ENCODE measurements around the gene C3AR1. TPM values are rescaled to one million over a fixed set of nuclear protein-coding genes. Genes with fewer than 3 reads are reported as not detected.

Gene C3AR1
- total and polyA plus RNA-seq, 2 donors (not counting 3 experiments of a cell fraction or from before 2014, with no cell fraction given): 0.22 to 0.70 TPM

GRCh38 chr12:8047842-8048241, 18.3 kb downstream of the C3AR1 start:
- dilution Hi-C loops (cut with MboI; ENCODE audit: extremely low pct_ligation_motif_present, low sequenced_read_pairs) (no loop called here), intact Hi-C loops (cut with micrococcal nuclease) (loop anchor here (2.0 kb wide), 1 partner anchor 19 kb away; the partner anchor contains the start of gene C3AR1)
- Histone ChIP-seq H3K4me1 (ENCODE audit: control insufficient read depth, extremely low read depth, insufficient read depth, low read length) (no peaks in the 10 kb centered on the region), H3K27ac (ENCODE audit: insufficient read depth, low read depth, low read length) (no peak overlapping the region), H3K4me3 (replicated peaks in 1 of 3; ENCODE audit: insufficient read depth in 1 of 3, low read depth in 1 of 3, low read length in 3 of 3) (no peak overlapping the region), H3K27me3 (ENCODE audit: control insufficient read depth in 2 of 2, insufficient read depth in 2 of 2, low read length in 2 of 2) (no peaks in the 10 kb centered on the region), H3K4me2 (ENCODE audit: insufficient read depth, low read length) (no peak overlapping the region), H3K36me3 (ENCODE audit: control insufficient read depth in 2 of 2, extremely low read depth in 1 of 2, insufficient read depth in 2 of 2, low read length in 2 of 2) (peaks cover 3 to 16% of the 10 kb centered on the region in 2 experiments), H3K9ac (replicated peaks; ENCODE audit: extremely low read depth, insufficient read depth, low read length) (no peak overlapping the region), H3K79me2 (ENCODE audit: control insufficient read depth, insufficient read depth, low read length) (no peaks in the 10 kb centered on the region), H3K9me1 (replicated peaks; ENCODE audit: control insufficient read depth, extremely low read depth, insufficient read depth, low read length) (no peaks in the 10 kb centered on the region), H3K9me3 (replicated peaks; ENCODE audit: control insufficient read depth, insufficient read depth, low read length) (no peaks in the 10 kb centered on the region), H2AFZ (ENCODE audit: low read depth, low read length) (no peak overlapping the region), H4K20me1 (replicated peaks; ENCODE audit: control insufficient read depth, extremely low read depth, insufficient read depth, low read length) (no peaks in the 10 kb centered on the region)
- ChIA-PET CTCF (interaction anchor here (1.8 to 8.8 kb wide), 2 partner anchors 9 to 30 kb away, joined by 5 to 254 read pairs; partner anchors contain the start of gene NECAP1), POLR2A (no interaction called here)
- DNase-seq (ENCODE audit: low read depth, low spot score) (no peak), FAIRE-seq (no peak)
- TF ChIP-seq GATA2 (IDR thresholded peaks at IDR 0.05; ENCODE audit: insufficient read depth, insufficient read length, low read depth, low read length) (no peak), POLR2A (IDR thresholded peaks at IDR 0.05; ENCODE audit: low read depth, low read length) (no peak)
- BruUV-seq (replicated peaks): TSS peak; percentile 27

GRCh38 chr12:8045952-8046944, 19.9 kb downstream of the C3AR1 start:
- H3K4me1 ChIP-seq (ENCODE audit: control insufficient read depth, extremely low read depth, insufficient read depth, low read length): no peaks in the 10 kb centered on the region
- no peak overlapping the region for H3K9ac ChIP-seq (replicated peaks; ENCODE audit: extremely low read depth, insufficient read depth, low read length)
- no peak overlapping the region for H3K27ac ChIP-seq (ENCODE audit: insufficient read depth, low read depth, low read length)
- peaks cover 3 to 17% of the 10 kb centered on the region in 2 experiments for H3K36me3 ChIP-seq (ENCODE audit: control insufficient read depth in 2 of 2, extremely low read depth in 1 of 2, insufficient read depth in 2 of 2, low read length in 2 of 2)
- H3K9me1 ChIP-seq (replicated peaks; ENCODE audit: control insufficient read depth, extremely low read depth, insufficient read depth, low read length): no peaks in the 10 kb centered on the region
- no peaks in the 10 kb centered on the region for H4K20me1 ChIP-seq (replicated peaks; ENCODE audit: control insufficient read depth, extremely low read depth, insufficient read depth, low read length)
- H3K9me3 ChIP-seq (replicated peaks; ENCODE audit: control insufficient read depth, insufficient read depth, low read length): no peaks in the 10 kb centered on the region
- DNase-seq (ENCODE audit: low read depth, low spot score) (peak; percentile 81), FAIRE-seq (peak; percentile 93)
- dilution Hi-C loops (cut with MboI; ENCODE audit: extremely low pct_ligation_motif_present, low sequenced_read_pairs) (no loop called here), intact Hi-C loops (cut with micrococcal nuclease) (loop anchor here (1.0 to 2.0 kb wide), 4 partner anchors 21 to 186 kb away; partner anchors contain the start of genes C3AR1 and NECAP1)
- ChIA-PET CTCF (interaction anchor here (0.6 to 8.8 kb wide), 18 partner anchors 8 to 185 kb away, joined by 3 to 254 read pairs (median 6); partner anchors contain the start of genes C3AR1, NECAP1 and SLC2A3), POLR2A (no interaction called here)
- no peaks in the 10 kb centered on the region for H3K27me3 ChIP-seq (ENCODE audit: control insufficient read depth in 2 of 2, insufficient read depth in 2 of 2, low read length in 2 of 2)
- no peaks in the 10 kb centered on the region for H3K79me2 ChIP-seq (ENCODE audit: control insufficient read depth, insufficient read depth, low read length)
- TF ChIP-seq MYC (IDR thresholded peaks at IDR 0.05; ENCODE audit: low read depth, low read length) (no peak), POLR2A (IDR thresholded peaks at IDR 0.05; ENCODE audit: low read depth, low read length) (no peak), JUN (IDR thresholded peaks at IDR 0.05; ENCODE audit: borderline replicate concordance, insufficient read depth, insufficient read length, low read depth) (peak; percentile 30), EZH2 (IDR thresholded peaks at IDR 0.05; ENCODE audit: borderline replicate concordance, low read depth, low read length, severe bottlenecking) (no peak), POLR2AphosphoS5 (IDR thresholded peaks at IDR 0.05; ENCODE audit: insufficient read depth, low read depth, low read length) (no peak), GATA2 (IDR thresholded peaks at IDR 0.05; ENCODE audit: insufficient read depth, insufficient read length, low read depth, low read length) (no peak), FOS (IDR thresholded peaks at IDR 0.05; ENCODE audit: borderline replicate concordance, insufficient read depth, low read length) (peak; percentile 57)
- TF ChIP-seq, protein P1, sequence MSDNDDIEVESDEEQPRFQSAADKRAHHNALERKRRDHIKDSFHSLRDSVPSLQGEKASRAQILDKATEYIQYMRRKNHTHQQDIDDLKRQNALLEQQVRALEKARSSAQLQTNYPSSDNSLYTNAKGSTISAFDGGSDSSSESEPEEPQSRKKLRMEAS (IDR thresholded peaks at IDR 0.05; ENCODE audit: insufficient read depth, insufficient read length): no peak
- TF ChIP-seq, protein P2, sequence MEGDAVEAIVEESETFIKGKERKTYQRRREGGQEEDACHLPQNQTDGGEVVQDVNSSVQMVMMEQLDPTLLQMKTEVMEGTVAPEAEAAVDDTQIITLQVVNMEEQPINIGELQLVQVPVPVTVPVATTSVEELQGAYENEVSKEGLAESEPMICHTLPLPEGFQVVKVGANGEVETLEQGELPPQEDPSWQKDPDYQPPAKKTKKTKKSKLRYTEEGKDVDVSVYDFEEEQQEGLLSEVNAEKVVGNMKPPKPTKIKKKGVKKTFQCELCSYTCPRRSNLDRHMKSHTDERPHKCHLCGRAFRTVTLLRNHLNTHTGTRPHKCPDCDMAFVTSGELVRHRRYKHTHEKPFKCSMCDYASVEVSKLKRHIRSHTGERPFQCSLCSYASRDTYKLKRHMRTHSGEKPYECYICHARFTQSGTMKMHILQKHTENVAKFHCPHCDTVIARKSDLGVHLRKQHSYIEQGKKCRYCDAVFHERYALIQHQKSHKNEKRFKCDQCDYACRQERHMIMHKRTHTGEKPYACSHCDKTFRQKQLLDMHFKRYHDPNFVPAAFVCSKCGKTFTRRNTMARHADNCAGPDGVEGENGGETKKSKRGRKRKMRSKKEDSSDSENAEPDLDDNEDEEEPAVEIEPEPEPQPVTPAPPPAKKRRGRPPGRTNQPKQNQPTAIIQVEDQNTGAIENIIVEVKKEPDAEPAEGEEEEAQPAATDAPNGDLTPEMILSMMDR (IDR thresholded peaks at IDR 0.05; ENCODE audit: extremely low read depth in 1 of 2, insufficient read depth in 1 of 2, low read depth in 1 of 2, low read length in 2 of 2): peak; percentile 83 to 85
- no peak overlapping the region for H3K4me2 ChIP-seq (ENCODE audit: insufficient read depth, low read length)
- no peak overlapping the region for H3K4me3 ChIP-seq (replicated peaks in 1 of 3; ENCODE audit: insufficient read depth in 1 of 3, low read depth in 1 of 3, low read length in 3 of 3)
- no peak overlapping the region for H2AFZ ChIP-seq (ENCODE audit: low read depth, low read length)
- BruUV-seq (replicated peaks): no TSS peak

Data from endothelial cell of umbilical vein (primary cell).